GM19351 (cell line): Measurements from ENCODE around the gene PBX1.

Source experiments
- ATAC-seq: cut with Tn5 transposase; IDR thresholded peaks from one replicate; pipeline ENCODE4 v1.9.1; 2021; ENCODE audit warnings: mild to moderate bottlenecking, moderate library complexity; ENCODE audit not compliant: unreplicated experiment

PBX1 gene

DNA sequence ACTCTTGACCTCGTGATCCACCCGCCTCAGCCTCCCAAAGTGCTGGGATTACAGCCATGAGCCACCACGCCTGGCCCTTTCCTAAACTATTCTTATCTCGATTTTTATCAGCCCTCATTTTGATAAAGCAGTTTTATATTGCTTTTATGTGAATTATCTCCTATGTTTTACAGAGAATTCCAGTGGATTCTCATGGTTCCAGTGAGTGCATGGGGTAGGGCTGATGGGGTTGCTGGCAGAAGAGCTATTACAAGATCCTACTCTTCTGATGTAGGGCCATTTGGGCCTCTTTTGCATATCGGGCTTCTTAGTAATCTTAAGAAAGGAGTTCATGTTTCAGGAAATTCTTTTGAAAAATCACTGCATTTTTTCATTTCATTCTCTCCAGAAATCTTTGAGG, 187.6 kb downstream of the PBX1 start:
- no peak for ATAC-seq

- ATAC-seq, result no peak
Measured at GRCh38 chr1:164748253-164748899, 189.4 kb downstream of the PBX1 start.

- no peak for ATAC-seq
Measured at GRCh38 chr1:164753521-164754077, 194.6 kb downstream of the PBX1 start.

GRCh38 chr1:164754088-164754600, 195.2 kb downstream of the PBX1 start:
- ATAC-seq, result no peak

- no peak for ATAC-seq
Measured at GRCh38 chr1:164755690-164756089, 196.7 kb downstream of the PBX1 start.

- ATAC-seq, result no peak
Measured at GRCh38 chr1:164756741-164757140, 197.8 kb downstream of the PBX1 start.

DNA sequence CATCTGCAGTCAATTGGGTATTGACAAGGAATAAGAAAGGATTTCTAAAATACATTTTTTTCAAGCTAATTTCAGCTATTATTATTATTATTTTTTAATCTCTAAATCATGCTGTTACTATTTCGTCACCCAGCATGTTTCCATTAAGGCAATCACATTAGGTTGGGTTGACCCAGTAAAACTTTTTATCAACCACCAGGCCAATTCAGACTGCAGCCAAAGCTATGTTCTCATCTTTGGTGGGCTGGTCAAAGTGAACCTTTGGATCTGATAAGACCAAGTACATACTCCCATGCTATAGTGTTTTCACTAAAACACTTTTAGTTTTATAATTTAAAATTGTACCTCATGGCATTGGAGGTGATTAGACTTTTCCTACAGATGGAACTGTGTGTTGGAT, 198.6 kb downstream of the PBX1 start:
- no peak for ATAC-seq

DNA sequence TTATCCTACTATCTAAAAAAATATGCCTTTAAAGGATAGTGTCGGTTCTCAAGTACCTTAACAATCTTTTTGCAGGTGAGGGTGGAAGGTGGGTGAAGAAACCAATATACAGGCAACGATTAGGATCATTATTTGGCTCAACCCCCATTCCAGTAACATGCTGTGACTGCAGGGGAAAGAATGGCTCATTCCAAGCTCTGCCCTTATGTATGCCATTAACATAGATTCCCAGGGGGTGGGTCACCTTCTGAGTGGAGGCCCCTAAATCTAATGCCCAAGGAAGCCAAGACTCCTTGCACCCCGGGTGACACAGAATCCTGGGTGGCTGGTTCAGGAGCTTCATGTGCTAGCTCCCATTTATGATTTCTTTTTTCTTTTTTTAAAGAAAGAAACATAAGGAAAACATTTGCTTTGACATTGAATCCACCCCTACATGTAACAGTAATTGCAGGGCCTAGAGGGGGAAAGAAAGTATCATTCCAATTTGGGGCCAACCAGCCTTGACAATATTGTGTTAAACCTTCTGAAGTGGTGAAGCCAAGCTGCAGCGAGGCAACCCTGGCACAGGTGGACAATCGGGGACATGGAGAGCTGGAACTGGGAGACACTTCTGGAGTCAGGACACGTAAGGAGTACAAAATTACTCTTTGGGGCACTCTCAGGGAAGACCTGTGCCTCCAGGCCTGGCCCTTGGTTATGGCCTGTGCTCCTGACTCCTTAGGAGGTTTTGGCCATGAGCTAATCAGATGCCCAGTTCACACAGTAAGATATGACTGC, 200.3 kb downstream of the PBX1 start:
- ATAC-seq, result no peak

GRCh38 chr1:164759979-164760469, 201.0 kb downstream of the PBX1 start:
- no peak for ATAC-seq

GRCh38 chr1:164760569-164760968, 201.6 kb downstream of the PBX1 start:
- no peak for ATAC-seq

DNA sequence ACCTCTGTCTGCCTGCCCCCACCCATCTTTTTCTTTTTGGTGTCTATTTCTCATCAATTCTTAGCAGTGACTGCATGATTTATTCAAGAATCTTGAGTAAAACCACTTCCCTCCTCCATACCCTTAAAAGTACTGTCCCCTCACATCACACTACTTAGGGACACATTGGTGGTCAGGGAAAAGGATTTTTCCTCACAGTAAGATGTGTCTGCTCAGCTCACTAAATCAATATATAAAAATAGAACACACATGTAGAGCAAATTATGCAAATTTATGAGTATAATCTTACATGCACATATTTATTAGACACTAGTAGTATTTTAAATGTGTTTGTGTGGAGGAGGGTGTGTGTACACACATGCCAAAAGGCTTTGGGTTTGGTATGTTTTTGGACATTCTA, 202.0 kb downstream of the PBX1 start:
- no peak for ATAC-seq

- no peak for ATAC-seq
Measured at GRCh38 chr1:164763098-164763497, 204.1 kb downstream of the PBX1 start.

- no peak for ATAC-seq
Measured at GRCh38 chr1:164764333-164764732, 205.3 kb downstream of the PBX1 start.

DNA sequence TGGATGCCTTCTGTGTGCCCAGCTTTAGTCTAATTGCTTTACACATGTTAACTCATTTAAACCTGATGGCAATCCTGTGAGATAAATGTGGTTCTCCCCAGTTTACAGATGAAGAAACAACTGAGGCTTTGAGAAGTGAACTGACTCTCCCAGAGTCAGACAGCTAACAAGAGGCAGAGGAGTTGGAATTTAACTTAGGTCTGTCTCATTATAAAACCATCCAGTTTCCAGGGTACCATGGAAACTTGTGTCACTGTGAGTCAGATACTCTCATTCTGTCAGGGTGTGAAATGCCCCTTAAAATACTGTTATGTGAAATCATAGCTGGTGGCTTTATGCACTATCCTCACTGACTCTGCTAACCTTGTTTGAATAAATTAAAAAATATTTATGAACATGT, 206.6 kb downstream of the PBX1 start:
- ATAC-seq, result no peak

GRCh38 chr1:164765992-164766720, 207.2 kb downstream of the PBX1 start:
- no peak for ATAC-seq

DNA sequence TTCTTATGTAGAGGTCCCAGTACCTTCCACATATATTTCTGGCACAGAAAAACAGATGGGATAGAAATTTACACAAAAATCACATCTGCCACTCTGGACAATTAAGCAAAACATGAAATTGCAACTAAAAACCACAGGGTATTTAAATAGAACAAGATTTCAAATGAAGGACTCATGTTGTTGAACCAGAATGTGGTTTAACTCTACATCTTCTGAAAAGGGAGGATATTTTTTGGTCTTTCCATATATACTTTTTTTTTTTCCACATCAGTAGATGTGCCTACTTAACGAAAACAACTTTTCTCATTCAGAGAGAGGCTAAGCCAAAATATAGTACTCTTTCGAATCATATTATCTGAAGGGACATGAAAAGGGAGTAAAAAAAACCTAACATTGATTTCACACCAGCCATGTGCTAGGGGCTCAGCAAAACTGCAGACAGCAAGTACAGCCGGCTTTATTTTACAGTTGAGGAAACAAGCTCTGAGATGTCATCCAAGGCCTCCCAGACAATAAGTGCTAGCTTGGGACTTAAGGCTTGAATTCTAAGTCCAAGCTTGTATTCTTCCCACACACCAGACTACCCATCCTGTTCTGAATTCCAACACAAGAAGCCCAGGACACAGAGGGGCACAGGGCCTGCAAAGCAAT, 208.9 kb downstream of the PBX1 start:
- ATAC-seq, result no peak

DNA sequence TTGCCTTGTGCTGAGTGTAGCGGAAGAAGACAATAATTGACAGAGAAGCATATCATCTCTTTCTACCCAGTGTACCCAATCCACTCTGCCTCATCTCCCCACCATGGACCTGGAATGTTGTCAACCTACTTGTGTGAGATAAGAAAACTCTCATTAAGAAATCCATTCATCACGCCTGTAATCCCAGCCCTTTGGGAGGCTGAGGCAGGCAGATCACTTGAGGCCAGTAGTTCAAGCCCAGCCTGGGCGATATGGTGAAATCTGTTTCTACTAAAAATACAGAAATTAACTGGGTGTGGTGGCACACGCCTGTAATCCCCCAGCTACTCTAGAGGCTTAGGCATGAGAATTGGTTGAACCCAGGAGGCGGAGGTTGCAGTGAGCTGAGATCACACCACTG, 209.6 kb downstream of the PBX1 start:
- no peak for ATAC-seq

GRCh38 chr1:164769486-164770130, 210.6 kb downstream of the PBX1 start:
- ATAC-seq, result no peak

DNA sequence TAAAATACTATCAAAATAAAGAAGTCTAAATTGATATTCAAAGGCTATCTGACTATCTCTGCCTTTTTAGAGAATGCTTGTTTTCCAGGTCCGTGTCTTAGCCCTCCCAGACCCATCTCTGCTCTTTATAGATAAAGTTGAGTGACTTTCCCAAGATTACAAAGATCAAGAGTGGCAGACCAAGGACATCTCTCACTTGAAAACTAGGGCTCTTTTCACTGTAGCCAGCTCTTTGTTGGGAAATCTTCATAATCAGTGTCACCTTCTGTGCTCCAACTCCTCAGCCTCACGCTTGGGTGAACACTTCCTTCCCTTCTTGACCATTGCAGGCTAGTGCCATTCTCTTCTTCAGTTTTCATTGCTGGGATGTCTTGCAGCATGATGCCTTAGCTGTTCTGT, 211.1 kb downstream of the PBX1 start:
- ATAC-seq, result no peak

DNA sequence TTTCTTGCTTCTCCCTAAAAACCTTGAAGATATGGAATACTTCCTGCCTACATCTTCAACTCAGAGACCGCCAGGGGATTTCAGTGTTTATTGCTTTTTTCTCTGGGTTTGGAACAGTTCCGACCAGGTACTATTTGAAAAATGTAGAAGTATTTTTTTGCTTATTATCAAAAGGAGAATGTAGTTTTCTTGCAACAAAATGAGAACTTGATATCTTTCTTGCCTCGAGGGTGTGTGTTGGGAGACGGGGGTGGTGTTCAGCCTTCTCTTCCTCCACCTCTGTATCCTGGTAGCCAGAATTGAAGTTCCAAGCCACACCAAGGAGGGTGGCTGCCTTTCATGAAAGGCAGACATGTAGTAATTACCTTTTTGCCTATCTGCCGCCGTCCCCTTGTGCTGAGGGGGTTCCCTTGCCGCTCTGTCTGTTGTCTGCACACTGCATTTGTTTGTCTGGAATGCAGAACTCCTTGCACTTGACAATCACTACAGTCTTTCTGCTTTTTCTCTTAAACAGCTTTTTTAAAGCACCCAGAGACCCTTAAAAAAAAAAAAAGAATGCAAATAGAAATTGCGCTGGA, 212.1 kb downstream of the PBX1 start:
- no peak for ATAC-seq
